Skeletal muscle satellite cell (primary cell): ENCODE results near the gene BRAF.
"Not testable (repeated sequence)": the region's sequence is repeated elsewhere in the genome, so short reads cannot be mapped to it uniquely, and the experiment has no call there.

Experiments used
- H3K27me3 ChIP-seq: 2 replicates; pipeline ENCODE4 v1.7.0; 2013; ENCODE audit warnings: low read length; ENCODE audit not compliant: control insufficient read depth, insufficient read depth
- H3K36me3 ChIP-seq: 2 replicates; pipeline ENCODE4 v1.7.0; 2013; ENCODE audit warnings: mild to moderate bottlenecking, control low read depth, low read length; ENCODE audit not compliant: insufficient read depth
- H3K4me1 ChIP-seq: 2 replicates; pipeline ENCODE4 v1.7.0; 2013; ENCODE audit warnings: low read length; ENCODE audit not compliant: control insufficient read depth, insufficient read depth
- H3K4me2 ChIP-seq: 2 replicates; pipeline ENCODE4 v1.7.0; 2013; ENCODE audit warnings: mild to moderate bottlenecking, low read length
- H3K4me3 ChIP-seq: 2 replicates; pipeline ENCODE4 v1.7.0; 2013; ENCODE audit warnings: low read length
- H3K9ac ChIP-seq: 2 replicates; pipeline ENCODE4 v1.7.0; 2013; ENCODE audit warnings: mild to moderate bottlenecking, low read depth, low read length, moderate library complexity
- H3K9me3 ChIP-seq: replicated peaks from 2 replicates; pipeline ENCODE4 v1.7.0; 2013; ENCODE audit warnings: mild to moderate bottlenecking, control low read depth, low read length

The BRAF gene

GRCh38 chr7:140915935-140916555 lies 8.7 kb downstream of the BRAF start:
- Histone ChIP-seq H3K4me1 (no peaks in the 10 kb centered on the region), H3K36me3 (no peaks in the 10 kb centered on the region), H3K4me3 (no peak overlapping the region), H3K9me3 (no peaks in the 10 kb centered on the region), H3K4me2 (no peak overlapping the region), H3K27me3 (no peaks in the 10 kb centered on the region), H3K9ac (no peak overlapping the region)

- Histone ChIP-seq H3K9me3 (no peaks in the 10 kb centered on the region), H3K4me1 (no peaks in the 10 kb centered on the region), H3K4me3 (no peak overlapping the region), H3K36me3 (no peaks in the 10 kb centered on the region), H3K9ac (no peak overlapping the region), H3K27me3 (no peaks in the 10 kb centered on the region), H3K4me2 (no peak overlapping the region)
Observed at GRCh38 chr7:140914083-140914482, 10.6 kb downstream of the BRAF start.

DNA sequence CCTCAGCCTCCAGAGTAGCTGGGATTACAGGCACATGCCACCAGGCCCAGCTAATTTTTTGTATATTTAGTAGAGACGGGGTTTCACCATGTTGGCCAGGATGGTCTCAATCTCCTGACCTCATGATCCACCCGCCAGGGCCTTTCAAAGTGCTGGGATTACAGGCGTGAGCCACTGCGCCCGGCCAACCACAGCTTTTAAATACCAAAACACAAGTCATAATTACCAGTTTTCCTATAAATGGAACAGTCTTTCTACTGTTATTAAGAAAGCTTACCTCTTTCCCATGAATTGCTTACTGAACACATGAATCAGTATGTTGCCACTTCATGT lies 11.2 kb downstream of the BRAF start:
- not testable (repeated sequence) for H3K4me2 ChIP-seq, H3K27me3 ChIP-seq

GRCh38 chr7:140911746-140912145 lies 13.0 kb downstream of the BRAF start:
- Histone ChIP-seq H3K36me3 (no peaks in the 10 kb centered on the region), H3K4me1 (no peaks in the 10 kb centered on the region), H3K27me3 (no peaks in the 10 kb centered on the region), H3K9me3 (no peaks in the 10 kb centered on the region), H3K9ac (no peak overlapping the region), H3K4me3 (no peak overlapping the region), H3K4me2 (no peak overlapping the region)

More for the DNA sequence above, 11.2 kb downstream of the BRAF start:
- H3K9me3 ChIP-seq, H3K4me1 ChIP-seq, H3K36me3 ChIP-seq, H3K4me3 ChIP-seq, H3K9ac ChIP-seq: not testable (repeated sequence)

- Histone ChIP-seq H3K9ac (no peak overlapping the region), H3K4me3 (no peak overlapping the region), H3K36me3 (no peaks in the 10 kb centered on the region), H3K27me3 (no peaks in the 10 kb centered on the region), H3K4me2 (no peak overlapping the region), H3K4me1 (no peaks in the 10 kb centered on the region), H3K9me3 (no peaks in the 10 kb centered on the region)
Observed at GRCh38 chr7:140909476-140910161, 15.1 kb downstream of the BRAF start.

DNA sequence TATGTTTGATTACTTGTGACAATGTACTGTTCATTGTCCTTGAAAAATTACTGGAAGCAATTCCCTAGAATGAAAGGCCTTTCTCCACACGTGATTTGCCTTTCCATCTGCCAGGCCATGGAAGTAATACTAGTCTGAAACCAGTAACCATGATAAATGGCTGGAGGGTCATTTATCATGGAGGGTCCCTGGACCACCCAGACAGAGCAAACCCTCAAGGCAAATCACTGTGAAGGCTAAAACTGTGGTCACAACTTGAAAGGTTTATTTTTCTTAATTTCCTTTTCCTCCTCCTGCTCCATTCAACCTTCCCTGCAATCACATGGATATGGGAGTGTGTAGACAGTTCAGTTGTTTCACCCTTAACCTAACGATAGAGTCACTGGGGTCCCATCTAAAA lies 16.4 kb downstream of the BRAF start:
- Histone ChIP-seq H3K9me3 (no peaks in the 10 kb centered on the region), H3K9ac (no peak overlapping the region), H3K27me3 (no peaks in the 10 kb centered on the region), H3K36me3 (no peaks in the 10 kb centered on the region), H3K4me1 (no peaks in the 10 kb centered on the region), H3K4me2 (no peak overlapping the region), H3K4me3 (no peak overlapping the region)

GRCh38 chr7:140903741-140904480 lies 20.8 kb downstream of the BRAF start:
- no peak overlapping the region for H3K4me2 ChIP-seq
- H3K4me1 ChIP-seq, result peaks cover 4% of the 10 kb centered on the region
- H3K36me3 ChIP-seq, result no peaks in the 10 kb centered on the region
- H3K4me3 ChIP-seq, result no peak overlapping the region
- H3K9ac ChIP-seq, result no peak overlapping the region
- no peaks in the 10 kb centered on the region for H3K9me3 ChIP-seq
- H3K27me3 ChIP-seq, result no peaks in the 10 kb centered on the region

GRCh38 chr7:140902303-140902953 lies 22.3 kb downstream of the BRAF start:
- Histone ChIP-seq H3K4me1 (peaks cover 4% of the 10 kb centered on the region), H3K9ac (no peak overlapping the region), H3K27me3 (no peaks in the 10 kb centered on the region), H3K9me3 (no peaks in the 10 kb centered on the region), H3K36me3 (no peaks in the 10 kb centered on the region), H3K4me2 (no peak overlapping the region), H3K4me3 (no peak overlapping the region)

DNA sequence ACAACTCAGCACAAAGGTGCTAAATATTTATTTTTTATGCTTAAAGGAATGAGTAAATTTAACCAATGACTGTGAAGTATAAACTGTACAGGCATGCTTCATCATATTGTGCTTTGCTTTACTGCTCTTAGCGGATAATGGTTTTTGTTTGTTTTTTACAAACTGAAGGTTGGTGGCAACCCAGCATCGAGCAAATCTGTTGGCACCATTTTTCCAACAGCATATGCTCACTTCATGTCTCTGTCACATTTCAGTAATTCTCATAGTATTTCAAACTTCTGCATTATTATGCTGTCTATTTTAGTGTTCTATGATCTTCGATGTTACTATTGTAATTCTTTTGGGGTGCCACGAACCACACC lies 22.8 kb downstream of the BRAF start:
- Histone ChIP-seq H3K36me3 (no peaks in the 10 kb centered on the region), H3K4me1 (peaks cover 4% of the 10 kb centered on the region), H3K27me3 (no peaks in the 10 kb centered on the region), H3K9ac (no peak overlapping the region), H3K4me2 (no peak overlapping the region), H3K4me3 (no peak overlapping the region), H3K9me3 (no peaks in the 10 kb centered on the region)

- H3K4me2 ChIP-seq, result no peak overlapping the region
- no peaks in the 10 kb centered on the region for H3K9me3 ChIP-seq
- H3K4me3 ChIP-seq, result no peak overlapping the region
- H3K36me3 ChIP-seq, result no peaks in the 10 kb centered on the region
- H3K9ac ChIP-seq, result no peak overlapping the region
- H3K4me1 ChIP-seq, result peaks cover 4% of the 10 kb centered on the region
- no peaks in the 10 kb centered on the region for H3K27me3 ChIP-seq
Observed at GRCh38 chr7:140899883-140900282, 24.8 kb downstream of the BRAF start.

DNA sequence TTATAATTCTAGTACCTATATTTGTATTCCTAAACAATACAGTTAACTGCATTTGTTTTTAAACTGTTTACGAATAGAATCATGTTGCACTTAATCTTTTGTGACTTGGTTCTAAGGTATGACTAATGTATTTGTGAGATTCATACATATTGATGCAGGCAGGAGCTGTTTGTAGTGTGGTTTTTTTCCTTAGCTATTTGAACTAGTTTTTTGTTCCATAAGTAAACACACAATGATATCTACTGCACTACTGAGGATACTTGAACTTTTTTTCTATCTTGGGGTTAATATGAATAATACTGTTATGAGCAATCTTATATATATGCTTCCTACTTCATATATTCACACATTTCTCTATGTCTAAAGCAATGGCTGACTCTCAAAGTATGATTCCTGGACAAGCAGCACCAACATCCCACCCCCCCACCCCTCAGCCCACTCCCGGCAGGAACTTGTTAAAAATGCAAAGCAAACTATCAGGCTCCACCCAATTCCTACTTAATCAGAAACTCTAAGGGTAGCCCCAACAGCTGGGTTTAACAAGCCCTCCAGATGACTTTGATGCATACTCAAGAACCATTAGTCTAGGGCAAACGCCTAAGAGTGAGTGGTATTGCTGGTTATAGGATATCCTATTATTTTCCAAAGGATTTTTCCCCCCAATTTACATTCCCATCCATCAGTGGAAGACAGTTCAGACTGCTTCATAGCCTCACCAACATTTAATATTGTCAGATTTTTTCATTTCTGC lies 25.8 kb downstream of the BRAF start:
- Histone ChIP-seq H3K27me3 (no peaks in the 10 kb centered on the region), H3K4me3 (no peak overlapping the region), H3K4me1 (peaks cover 4% of the 10 kb centered on the region), H3K36me3 (no peaks in the 10 kb centered on the region), H3K9me3 (no peaks in the 10 kb centered on the region), H3K4me2 (peak overlapping the region; percentile 20), H3K9ac (no peak overlapping the region)
